Adipocyte (in vitro differentiated cells): ENCODE results near the gene EFCAB8.

Source experiments
- DNase-seq: peaks from one replicate; pipeline ENCODE4 v3.0.0-alpha.2; 2015; ENCODE audit warnings: low read depth
- H3K27me3 ChIP-seq: replicated peaks from 2 replicates; pipeline ENCODE4 v1.7.0; 2013; ENCODE audit warnings: mild to moderate bottlenecking, low read length, moderate library complexity; ENCODE audit not compliant: control insufficient read depth, insufficient read depth
- H3K36me3 ChIP-seq: 2 replicates; pipeline ENCODE4 v1.7.0; 2013; ENCODE audit warnings: low read length, mild to moderate bottlenecking, moderate library complexity; ENCODE audit not compliant: control insufficient read depth, insufficient read depth, severe bottlenecking
- H3K4me1 ChIP-seq: 2 replicates; pipeline ENCODE4 v1.7.0; 2013; ENCODE audit warnings: mild to moderate bottlenecking, low read length, moderate library complexity; ENCODE audit not compliant: control insufficient read depth, insufficient read depth
- H3K4me3 ChIP-seq: 2 replicates; pipeline ENCODE4 v1.7.0; 2013; ENCODE audit warnings: mild to moderate bottlenecking, low read length, moderate library complexity
- H3K9ac ChIP-seq: 2 replicates; pipeline ENCODE4 v1.7.0; 2013; ENCODE audit warnings: mild to moderate bottlenecking, low read length, moderate library complexity
- H3K9me3 ChIP-seq: 2 replicates; pipeline ENCODE4 v1.7.0; 2013; ENCODE audit warnings: mild to moderate bottlenecking, low read length, moderate library complexity; ENCODE audit not compliant: control insufficient read depth

The EFCAB8 gene, protein sequence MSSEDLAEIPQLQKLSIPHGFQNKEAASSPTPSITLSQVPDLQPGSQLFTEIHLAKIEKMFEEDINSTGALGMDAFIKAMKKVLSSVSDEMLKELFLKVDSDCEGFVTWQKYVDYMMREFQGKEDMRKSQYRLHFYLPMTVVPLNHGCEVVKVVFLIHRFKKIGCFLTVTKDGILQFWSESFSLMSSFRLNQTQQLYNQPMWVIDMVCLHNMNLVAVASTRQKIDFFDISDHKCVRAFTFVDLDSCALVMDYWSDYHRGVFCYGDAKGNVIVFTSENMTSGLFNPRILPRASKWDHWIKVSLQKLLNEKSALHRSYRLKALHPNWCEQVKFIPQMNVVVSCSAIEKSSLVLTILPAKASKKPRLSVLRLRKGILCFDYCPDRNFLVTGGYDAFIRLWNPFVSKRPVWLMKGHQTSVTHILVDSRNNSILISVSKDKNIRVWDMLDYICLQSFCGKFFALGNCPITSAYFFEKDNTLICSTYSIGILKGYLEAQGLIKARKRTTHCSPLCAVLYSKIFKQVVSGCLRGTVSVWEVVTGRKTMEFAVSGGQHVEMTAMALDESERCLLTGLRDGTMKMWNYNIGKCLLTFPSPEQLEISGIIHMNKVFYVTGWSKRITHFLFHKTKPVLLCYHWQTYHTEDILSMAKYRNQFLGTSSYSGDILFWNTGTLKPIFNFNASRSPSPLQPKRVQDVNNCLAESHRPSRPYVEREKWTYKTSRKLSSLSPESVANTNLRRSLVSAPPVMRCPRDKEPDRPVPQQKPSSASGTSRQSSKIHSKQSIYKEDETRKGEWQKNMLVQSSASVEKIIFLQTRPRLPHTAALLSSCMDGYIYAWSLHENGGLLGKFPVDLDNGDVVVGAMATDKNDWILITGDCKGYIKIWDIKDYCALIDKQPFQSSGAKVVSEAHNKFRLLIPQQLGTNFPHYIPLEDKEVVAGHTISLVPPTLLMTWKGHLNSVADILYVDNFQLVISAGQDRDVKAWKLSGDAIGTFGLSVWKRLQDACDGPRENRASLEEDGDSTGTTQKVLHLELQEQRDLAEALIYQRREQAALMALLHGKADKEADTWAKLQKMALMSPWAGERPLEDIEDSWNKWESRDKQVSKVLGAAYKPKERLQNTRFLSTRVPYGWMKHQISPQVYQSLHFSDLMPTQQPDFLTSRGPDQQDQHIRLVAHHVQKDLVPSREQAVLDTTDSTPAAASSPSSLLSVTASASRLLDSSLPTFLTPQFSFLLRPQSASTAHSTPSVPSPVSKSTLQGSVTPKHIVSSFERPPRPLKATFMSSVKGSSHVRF

DNA sequence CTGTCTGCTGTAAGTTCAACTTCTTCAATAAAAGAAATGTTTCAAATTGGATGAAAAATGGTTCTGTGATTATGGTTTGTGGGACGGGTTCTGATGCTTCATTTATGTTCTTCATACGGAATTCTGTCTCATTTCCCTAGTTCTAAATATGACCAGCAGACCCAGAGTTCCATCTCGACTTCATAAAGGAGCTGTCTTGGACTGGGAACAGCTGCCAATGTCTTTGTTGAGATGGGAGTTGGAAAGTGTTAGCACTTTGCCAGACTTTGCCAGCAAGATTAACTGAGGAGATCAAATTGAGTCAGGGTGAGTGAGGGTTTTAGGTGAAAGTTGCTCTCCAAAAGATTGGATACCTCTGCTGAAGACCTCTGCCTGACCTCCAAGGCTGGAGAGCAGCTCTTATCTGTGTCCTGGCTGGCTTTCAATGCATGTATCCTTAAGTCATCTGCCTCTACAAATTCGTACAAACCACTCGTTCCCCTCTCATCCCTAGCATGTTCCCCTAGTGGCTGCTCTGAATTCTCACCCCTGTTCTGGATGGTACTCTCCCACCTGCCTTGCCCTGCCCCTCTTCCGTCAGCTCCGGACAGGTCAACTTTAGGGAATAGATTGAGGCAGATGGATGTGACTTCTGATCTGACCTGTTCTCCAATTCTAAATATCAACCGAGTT lies at the start of gene EFCAB8:
Gene EFCAB8 (plus strand): TSS at position 223 of the 672 bp plus-strand sequence. CDS start 4,870 bp downstream, outside the sequence.
- DNase-seq = no peak
- Histone ChIP-seq H3K9me3 (no peaks in the 10 kb centered on the region), H3K27me3 (no peaks in the 10 kb centered on the region), H3K36me3 (peaks cover 23% of the 10 kb centered on the region), H3K9ac (no peak within 1 kb of the TSS), H3K4me3 (no peak within 1 kb of the TSS), H3K4me1 (peaks cover 14% of the 10 kb centered on the region)

DNA sequence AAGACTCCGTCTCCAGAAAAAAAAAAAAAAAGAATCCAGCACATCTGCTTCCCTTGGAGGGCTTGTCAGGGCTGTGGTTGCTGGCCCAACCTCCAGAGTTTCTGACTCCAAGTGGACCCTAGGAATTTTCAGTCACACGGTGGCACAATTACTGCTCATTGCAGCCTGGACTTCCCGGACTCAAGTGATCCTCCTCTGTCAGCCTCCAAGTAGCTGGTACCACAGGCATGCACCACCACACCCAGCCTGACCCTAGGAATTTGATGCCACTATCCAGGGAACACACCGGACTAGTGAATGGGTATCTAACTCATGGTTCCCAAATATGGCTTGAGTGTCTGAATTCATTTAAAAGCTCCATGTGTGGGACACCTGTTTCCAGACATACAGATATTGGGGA lies 48.8 kb upstream of the EFCAB8 start:
- no peak overlapping the region for H3K4me3 ChIP-seq
- no peak overlapping the region for H3K9ac ChIP-seq
- H3K9me3 ChIP-seq = no peaks in the 10 kb centered on the region
- H3K27me3 ChIP-seq = no peaks in the 10 kb centered on the region
- H3K4me1 ChIP-seq = no peaks in the 10 kb centered on the region
- no peak for DNase-seq
- no peaks in the 10 kb centered on the region for H3K36me3 ChIP-seq

DNA sequence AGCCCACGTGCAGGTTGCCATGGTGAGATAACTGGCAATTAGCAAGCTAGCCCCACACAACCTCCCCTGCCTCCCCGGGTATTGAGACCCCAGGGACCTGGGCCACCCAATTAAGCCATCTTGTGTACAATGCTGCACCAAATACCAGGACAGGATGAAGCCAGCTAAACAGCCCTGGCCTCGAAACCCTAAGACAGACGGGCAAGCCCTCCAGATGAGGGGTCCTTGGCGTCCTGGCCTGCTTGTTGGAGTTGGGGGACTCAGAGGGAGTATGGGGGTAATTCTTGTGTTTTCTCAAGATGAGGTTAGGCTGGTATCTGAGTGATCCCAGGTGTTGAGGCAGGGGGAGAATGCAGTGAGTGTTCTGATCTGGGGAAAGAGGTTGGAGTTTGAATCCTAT lies 47.8 kb upstream of the EFCAB8 start:
- no peaks in the 10 kb centered on the region for H3K27me3 ChIP-seq
- no peaks in the 10 kb centered on the region for H3K4me1 ChIP-seq
- H3K9me3 ChIP-seq = no peaks in the 10 kb centered on the region
- H3K36me3 ChIP-seq = no peaks in the 10 kb centered on the region
- no peak for DNase-seq
- H3K4me3 ChIP-seq = no peak overlapping the region
- H3K9ac ChIP-seq = no peak overlapping the region

DNA sequence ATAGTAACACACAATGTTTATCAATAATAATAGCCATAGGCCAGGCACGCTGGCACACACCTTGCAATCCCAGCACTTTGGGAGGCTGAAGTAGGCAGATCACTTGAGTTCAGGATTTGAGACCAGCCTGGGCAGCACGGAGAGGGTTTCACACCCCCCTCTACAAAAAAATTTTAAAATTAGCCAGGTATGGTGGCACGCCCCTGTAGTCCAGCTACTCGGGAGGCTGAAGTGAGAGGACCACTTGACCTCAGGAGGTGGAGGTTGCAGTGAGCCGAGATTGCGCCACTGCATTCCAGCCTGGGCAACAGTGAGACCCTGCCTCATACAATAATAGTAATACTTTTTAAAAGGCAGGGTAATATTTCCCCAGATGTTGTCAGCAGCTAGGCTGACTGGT lies 46.8 kb upstream of the EFCAB8 start:
- H3K9me3 ChIP-seq = no peaks in the 10 kb centered on the region
- H3K4me1 ChIP-seq = no peaks in the 10 kb centered on the region
- no peaks in the 10 kb centered on the region for H3K36me3 ChIP-seq
- no peak for DNase-seq
- H3K9ac ChIP-seq = no peak overlapping the region
- H3K4me3 ChIP-seq = no peak overlapping the region
- H3K27me3 ChIP-seq = no peaks in the 10 kb centered on the region

DNA sequence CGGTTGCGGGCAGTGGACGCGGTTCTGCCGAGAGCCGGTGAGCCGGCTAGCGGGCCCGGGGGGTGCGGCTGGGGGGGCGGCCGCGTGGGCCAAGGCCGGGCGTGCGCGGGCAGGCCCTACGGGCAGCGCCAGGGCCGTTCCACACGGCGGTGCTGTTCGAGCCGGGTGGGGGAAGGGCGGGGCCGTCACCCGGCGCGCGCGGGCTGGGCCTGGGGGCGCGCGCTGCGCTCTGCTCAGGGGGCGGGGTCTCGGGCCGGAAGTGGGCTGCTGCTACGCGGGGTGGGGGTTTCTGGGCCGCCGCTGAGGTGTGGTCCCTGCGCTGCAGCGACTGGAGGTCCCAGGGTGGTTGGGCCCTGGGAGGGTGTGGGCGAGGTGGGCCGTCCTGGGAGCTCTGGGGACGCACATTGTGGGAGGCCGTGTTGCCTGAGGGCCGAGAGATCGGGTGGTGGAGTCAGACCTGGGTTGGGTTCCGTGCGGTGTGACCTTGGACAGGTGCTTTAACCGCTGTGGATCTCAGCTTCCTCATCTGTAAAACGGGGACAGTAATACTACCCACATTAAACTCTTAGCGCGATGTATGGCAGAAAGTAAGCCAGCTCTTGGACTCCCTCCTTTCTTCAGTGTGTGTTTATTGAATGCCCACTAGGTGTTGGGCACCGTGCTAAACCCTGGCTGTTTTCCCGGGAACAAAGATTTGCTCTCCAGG lies 38.6 kb upstream of the EFCAB8 start:
- H3K9me3 ChIP-seq = no peaks in the 10 kb centered on the region
- H3K4me1 ChIP-seq = peaks cover 40% of the 10 kb centered on the region
- DNase-seq = peak; percentile 82

DNA sequence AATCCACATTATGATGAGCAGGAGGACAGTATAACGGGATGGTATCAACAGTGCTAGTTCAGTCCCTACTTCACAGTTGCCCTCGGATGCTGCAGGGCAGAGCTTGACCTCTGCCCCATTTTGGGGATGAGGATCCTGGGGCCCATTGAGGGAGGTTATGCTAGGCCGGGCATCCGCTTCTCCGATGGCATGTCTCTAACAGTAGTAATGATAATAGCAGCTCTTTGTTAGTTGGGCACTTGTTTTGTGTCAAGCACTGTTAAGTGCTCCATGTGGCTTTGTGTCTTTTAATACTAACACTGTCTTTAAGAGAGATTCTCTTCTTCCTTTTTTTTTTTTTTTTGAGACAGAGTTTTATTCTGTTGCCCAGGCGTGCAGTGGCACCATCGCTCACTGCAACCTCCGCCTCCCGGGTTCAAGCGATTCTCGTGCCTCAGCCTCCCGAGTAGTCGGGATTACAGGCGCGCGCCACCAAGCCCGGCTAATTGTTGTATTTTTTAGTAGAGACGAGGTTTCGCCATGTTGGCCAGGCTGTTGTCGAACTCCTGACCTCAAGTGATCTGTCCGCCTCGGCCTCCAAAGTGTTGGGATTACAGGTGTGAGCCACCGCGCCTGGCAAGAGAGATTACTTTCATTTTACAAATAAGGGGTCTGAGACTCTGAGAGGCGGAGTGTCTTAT lies 37.9 kb upstream of the EFCAB8 start:
- no peaks in the 10 kb centered on the region for H3K27me3 ChIP-seq
- DNase-seq = peak; percentile 48
- H3K9ac ChIP-seq = peak overlapping the region; percentile 89
- H3K9me3 ChIP-seq = no peaks in the 10 kb centered on the region
- peaks cover 42% of the 10 kb centered on the region for H3K4me1 ChIP-seq
- peak overlapping the region; percentile 95 for H3K4me3 ChIP-seq
- no peaks in the 10 kb centered on the region for H3K36me3 ChIP-seq

More for the DNA sequence above, 38.6 kb upstream of the EFCAB8 start:
- no peaks in the 10 kb centered on the region for H3K36me3 ChIP-seq
- H3K4me3 ChIP-seq = peak overlapping the region; percentile 95
- H3K9ac ChIP-seq = peak overlapping the region; percentile 89
- no peaks in the 10 kb centered on the region for H3K27me3 ChIP-seq

DNA sequence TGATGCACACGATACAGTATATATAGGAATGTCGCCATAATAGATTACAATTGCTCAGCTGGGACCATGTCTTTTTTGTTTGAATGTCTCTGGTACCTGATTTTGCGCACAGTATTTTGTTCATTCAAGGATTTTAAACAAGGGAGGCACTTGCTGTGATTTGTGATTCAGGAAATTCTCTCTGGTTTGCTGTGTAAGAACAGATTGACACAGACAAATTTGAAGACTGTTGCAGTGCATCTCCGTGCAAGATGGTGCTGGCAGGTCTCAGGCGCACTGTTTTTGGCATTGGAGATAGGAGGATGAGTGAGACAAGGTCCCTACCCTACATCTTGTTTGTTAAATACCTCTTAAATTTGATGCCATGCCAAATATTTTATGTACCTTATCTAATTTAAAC lies 36.5 kb upstream of the EFCAB8 start:
- no peaks in the 10 kb centered on the region for H3K9me3 ChIP-seq

DNA sequence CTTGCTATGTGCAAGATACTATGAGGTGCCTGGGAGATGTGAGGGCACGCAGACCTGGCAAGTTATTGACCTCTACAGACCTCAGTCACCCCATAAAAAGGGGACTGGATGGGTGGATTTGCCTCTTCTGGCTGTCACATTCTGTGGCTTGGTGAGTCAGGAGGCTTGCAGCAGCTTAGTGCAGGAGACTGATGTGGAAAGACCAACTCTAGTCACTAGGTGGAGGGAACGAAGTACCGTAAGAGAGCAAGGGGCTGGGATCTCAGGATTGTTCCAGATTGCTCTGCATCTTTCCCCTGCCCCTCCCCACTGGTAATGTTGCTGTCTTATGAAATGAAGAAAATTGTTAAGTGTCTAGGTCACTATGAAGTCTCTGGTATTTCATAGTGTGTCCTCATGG lies 35.6 kb upstream of the EFCAB8 start:
- peak; percentile 76 for DNase-seq
- peak overlapping the region; percentile 33 for H3K4me3 ChIP-seq

More for the DNA sequence above, 36.5 kb upstream of the EFCAB8 start:
- Histone ChIP-seq H3K27me3 (no peaks in the 10 kb centered on the region), H3K4me3 (peak overlapping the region; percentile 33), H3K4me1 (peaks cover 42% of the 10 kb centered on the region), H3K9ac (peak overlapping the region; percentile 40), H3K36me3 (peaks cover 8% of the 10 kb centered on the region)
- DNase-seq = no peak

DNA sequence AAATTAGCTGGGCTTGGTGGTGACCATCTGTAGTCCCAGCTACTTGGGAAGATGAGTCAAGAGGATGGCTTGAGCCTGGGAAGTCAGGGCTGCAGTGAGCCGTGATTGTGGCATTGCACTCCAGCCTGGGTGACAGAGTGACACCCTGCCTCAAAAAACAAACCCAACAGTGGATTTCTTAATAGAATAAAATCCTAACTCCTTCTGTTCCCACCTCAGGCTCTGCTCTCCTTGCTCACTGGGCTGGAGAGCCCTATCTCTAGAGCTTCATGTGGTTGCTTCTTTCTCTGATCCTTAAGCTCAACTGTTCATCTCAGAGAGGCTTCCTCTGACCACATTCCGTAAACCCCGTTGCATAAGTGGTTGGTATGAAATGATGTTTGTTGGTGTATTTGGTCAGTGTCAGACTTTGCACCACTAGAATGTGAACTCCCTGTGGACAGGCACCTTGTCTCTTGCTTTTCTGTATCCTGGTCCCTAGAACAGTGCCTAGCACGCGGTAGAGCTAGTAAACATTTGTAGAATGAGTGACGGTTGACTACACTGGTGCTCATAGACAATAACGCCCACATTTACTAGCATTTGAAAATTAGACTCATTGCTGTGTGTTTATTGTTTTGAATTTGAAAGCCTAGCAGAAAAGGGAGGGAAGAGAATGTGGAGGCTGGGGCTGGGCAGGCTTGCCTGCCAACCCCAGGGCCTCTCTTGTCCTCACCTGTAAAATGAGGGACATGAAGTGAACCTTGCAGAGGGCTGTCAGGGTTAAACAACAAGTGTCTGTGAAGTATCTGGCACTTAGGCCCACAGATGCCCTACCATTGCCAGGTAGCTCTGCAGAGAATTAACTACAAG lies 34.8 kb upstream of the EFCAB8 start:
- Histone ChIP-seq H3K9me3 (no peaks in the 10 kb centered on the region), H3K4me3 (peak overlapping the region; percentile 33), H3K36me3 (peaks cover 11% of the 10 kb centered on the region), H3K27me3 (no peaks in the 10 kb centered on the region), H3K9ac (peak overlapping the region; percentile 40), H3K4me1 (peaks cover 53% of the 10 kb centered on the region)
- DNase-seq = peak; percentile 11

More for the DNA sequence above, 35.6 kb upstream of the EFCAB8 start:
- no peaks in the 10 kb centered on the region for H3K27me3 ChIP-seq
- peak overlapping the region; percentile 40 for H3K9ac ChIP-seq
- peaks cover 45% of the 10 kb centered on the region for H3K4me1 ChIP-seq
- H3K36me3 ChIP-seq = peaks cover 11% of the 10 kb centered on the region
- H3K9me3 ChIP-seq = no peaks in the 10 kb centered on the region
